8988T (cell line): ENCODE measurements around the gene LNP1.

Experiments
- DNase-seq: peaks from one replicate; pipeline ENCODE4 v3.0.0; 2011

LNP1 gene

GRCh38 chr3:100400419-100400779 lies 940 bp upstream of the LNP1 start:
- DNase-seq, result no peak

DNA sequence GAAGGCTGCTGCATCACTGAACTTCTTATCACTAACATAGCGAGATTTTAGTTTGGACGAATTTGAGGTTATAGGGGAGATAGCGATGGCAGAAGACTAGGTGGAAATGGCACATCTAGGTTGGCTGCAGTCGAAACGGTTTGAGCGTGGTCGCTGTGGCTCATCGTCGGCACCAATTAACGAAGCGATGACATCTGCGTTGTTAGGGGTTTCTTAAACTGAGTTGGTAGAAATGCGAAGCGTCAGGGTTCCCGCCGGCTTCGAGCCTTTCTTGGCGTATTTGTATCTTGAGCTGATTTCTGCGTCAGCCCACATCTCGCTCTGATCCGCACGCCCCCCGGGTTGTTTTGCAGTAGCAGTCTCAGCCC lies 319 bp downstream of the LNP1 start:
- no peak for DNase-seq

GRCh38 chr3:100402256-100402655 lies 917 bp downstream of the LNP1 start:
- DNase-seq, result no peak

DNA sequence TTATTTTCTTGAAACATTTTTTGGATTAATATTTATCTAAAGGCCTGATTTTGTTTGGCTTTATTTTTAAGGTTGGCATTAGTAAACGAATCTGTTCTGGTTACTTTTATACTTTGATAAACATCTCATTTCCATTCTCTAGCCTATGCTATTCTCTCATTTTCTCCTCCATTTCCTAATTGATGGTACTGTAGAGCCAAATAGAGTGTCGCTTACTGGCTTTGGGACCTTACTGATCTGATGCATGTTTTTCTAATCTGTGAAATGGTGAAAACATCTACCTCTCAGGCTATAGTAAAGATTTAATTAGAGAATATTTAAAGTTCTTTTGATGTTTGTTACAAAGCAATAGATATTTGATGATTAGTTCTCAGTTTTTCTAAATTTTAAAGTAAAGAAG lies 1.6 kb downstream of the LNP1 start:
- DNase-seq, result no peak

- DNase-seq, result no peak
Observed at GRCh38 chr3:100403362-100404249, 2.3 kb downstream of the LNP1 start.

GRCh38 chr3:100404250-100404548 lies 2.9 kb downstream of the LNP1 start:
- DNase-seq, result no peak

DNA sequence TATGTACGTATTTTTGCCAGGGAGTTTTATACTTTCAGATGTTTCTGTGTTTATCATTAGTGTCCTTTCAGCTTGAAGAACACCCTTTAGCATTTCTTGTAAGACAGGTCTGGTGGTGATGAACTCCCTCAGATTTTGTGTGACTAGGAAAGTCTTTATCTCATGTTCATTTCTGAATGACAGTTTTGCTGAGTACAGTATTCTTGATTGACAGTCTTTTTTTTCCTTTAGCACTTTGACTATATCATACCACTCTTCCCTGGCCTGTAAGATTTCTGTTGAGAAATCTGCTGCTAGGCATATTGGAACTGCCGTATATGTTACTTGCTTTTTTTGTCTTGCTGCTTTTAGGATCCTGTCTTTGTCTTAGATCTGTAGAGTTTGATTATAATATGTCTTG lies 5.8 kb downstream of the LNP1 start:
- DNase-seq, result no peak

DNA sequence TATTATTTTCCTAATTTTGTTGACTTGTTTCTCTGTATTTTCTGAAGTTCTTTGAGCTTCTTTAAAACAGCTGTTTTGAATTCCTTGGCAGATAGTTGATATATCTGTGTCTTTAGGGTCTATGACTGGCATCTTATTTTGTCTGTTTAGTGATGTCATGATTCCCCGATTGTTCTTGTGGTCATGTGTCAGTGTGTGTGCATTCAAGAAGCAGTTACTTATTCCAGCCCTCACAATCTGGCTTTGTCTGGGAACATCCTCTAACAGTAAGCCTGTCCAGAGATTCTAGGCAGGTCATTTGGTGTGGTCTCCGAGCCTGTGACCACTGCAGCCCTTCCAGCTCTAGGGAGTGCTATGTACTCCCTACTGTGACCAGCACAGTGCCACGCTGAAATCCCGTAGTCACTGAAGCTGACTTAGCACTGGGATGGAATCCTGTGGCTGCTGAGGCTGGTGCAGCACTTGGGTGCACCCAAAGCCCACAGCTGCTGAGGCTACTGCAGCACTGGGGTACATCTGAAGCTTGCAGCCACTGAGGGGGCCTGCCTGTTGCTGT lies 6.7 kb downstream of the LNP1 start:
- no peak for DNase-seq

- DNase-seq, result no peak
Observed at GRCh38 chr3:100411091-100411982, 10.0 kb downstream of the LNP1 start.

GRCh38 chr3:100412912-100413590 lies 11.7 kb downstream of the LNP1 start:
- no peak for DNase-seq

DNA sequence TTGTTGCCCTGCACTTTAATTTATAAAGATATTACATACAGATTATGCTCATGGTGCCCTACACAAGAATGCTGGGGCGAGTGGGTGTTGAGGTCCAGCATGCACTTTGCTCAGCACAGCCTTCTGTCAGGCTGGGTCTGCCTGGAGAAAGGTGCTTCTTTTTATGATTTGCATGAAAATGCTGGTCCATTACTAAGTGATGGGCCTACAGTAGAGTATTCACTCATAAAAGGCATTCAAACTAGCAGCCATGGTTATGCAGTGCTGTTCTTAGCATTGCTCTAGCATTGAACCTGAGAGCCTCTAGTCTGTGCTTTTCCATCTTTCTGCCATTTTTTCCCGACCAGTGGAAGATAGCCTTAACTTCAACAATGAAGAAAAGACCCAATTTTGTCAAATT lies 12.3 kb downstream of the LNP1 start:
- DNase-seq, result no peak

- DNase-seq, result no peak
Observed at GRCh38 chr3:100416176-100416575, 14.8 kb downstream of the LNP1 start.

GRCh38 chr3:100416863-100417262 lies 15.5 kb downstream of the LNP1 start:
- DNase-seq, result no peak

DNA sequence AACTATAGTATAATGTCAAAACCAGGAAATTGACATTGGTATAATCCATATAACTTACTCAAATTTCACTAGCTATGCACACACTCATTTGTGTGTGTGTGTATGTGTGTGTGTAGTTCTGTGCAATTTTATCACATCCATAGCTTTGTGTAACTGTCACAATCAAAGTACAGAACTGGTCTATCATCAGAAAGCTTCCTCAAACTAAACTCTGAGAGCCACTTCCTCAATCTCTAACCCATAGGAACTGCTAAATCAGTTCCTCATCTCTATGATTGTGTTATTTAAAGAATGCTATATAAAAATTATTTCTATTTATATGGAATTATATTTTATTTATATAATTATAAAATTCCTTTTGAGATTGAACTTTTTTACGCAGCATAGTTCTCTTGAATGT lies 18.1 kb downstream of the LNP1 start:
- no peak for DNase-seq

DNA sequence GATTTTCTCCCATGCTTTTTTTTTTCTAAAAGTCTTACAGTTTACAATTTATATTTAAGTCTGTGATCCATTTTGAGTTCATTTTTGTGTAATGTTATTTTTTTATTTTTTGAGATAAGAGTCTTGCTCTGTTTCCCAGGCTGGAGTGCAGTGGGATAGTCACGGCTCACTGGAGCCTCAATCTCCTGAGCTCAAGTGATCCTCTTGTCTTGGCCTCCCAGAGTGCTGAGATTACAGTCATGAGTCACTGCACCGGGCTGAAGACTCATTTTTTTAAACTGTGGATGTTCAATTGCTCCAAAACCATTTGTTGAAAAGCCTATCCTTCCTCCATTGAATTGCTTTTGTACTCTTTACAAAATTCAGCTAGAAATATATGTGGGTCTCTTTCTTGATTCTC lies 19.5 kb downstream of the LNP1 start:
- DNase-seq, result no peak

GRCh38 chr3:100423611-100424010 lies 22.3 kb downstream of the LNP1 start:
- DNase-seq, result no peak

DNA sequence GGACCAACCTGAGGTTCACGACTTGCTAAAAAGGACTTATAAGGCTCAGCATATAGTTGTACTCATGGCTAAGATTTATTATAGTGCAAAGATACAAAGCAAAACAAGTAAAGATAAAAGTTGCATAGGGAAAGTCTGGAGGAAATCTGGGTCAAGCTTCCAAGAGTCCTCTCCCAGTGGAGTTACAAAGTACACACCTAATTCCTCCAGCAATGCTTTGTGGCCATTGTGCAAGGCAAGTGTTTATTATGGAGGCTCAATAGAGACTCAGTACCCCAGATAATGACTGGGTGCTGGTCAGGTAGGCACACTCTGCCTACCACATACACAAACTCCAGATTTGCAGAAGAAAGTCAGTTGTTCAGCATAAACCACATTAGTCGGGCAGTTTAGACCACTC lies 22.9 kb downstream of the LNP1 start:
- DNase-seq, result no peak

GRCh38 chr3:100425316-100425715 lies 24.0 kb downstream of the LNP1 start:
- no peak for DNase-seq

DNA sequence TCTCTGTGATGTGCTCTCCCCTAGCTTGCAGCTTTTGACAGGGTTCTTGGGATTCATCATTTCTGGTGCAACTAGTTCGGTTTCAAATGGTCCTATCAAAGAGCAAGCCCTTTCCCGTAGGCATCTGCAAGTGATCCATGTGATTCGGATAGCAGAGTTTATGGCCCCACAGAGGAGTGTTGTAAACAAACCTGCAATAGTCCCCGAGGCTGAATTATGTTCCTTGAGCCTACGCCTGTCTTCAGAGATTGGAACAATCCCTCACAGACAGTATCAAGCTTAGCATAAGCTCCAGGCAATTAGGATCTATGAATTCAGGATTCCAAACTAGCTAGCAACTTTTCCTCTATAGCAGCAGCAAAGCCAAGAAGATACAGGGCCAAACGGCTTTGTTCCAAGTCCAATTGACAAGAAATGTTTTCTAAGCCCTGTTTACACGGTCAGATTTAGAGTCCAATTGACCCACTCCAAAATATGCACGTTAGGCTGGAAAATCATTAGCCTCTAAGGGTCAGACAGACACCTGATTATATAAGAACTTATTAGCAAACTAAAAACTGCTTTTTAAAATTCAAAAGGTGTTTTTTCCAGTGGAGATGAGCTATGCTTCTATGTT lies 24.8 kb downstream of the LNP1 start:
- DNase-seq, result no peak

GRCh38 chr3:100427699-100428098 lies 26.4 kb downstream of the LNP1 start:
- DNase-seq, result no peak

- no peak for DNase-seq
Observed at GRCh38 chr3:100429187-100429716, 27.9 kb downstream of the LNP1 start.

GRCh38 chr3:100436951-100437350 lies 35.6 kb downstream of the LNP1 start:
- DNase-seq, result no peak
